Neutrophil (primary cell): ENCODE measurements around the gene SNX11.
A peak's percentile ranks its signal among the peaks of the same experiment; 100 is the strongest.

Experiments used
- H3K27ac ChIP-seq: fragments of 200-600 bp; sonication (generic); 2 replicates; pipeline ENCODE4 v1.5.1; 2016; ENCODE audit warnings: mild to moderate bottlenecking, moderate library complexity
- H3K27me3 ChIP-seq: fragments of 200-600 bp; sonication (generic); 2 replicates; pipeline ENCODE4 v1.6.0; 2016; ENCODE audit warnings: mild to moderate bottlenecking
- H3K36me3 ChIP-seq: fragments of 200-600 bp; sonication (generic); 2 replicates; pipeline ENCODE4 v1.5.1; 2017
- H3K4me1 ChIP-seq, 2 experiments: fragments of 200-600 bp in 1 of 2; sonication (generic) in 1 of 2; 1 replicate in 1 of 2; 2 replicates in 1 of 2; pipeline versions ENCODE4 v1.5.1 to v1.6.1; 2013 to 2016; ENCODE audit warnings: low read depth in 1 of 2, low read length in 1 of 2, mild to moderate bottlenecking in 1 of 2, moderate library complexity in 1 of 2; ENCODE audit not compliant: control insufficient read depth in 1 of 2, insufficient read depth in 1 of 2
- H3K4me3 ChIP-seq, 2 experiments: fragments of 200-600 bp in 1 of 2; sonication (generic) in 1 of 2; 1 replicate in 1 of 2; 2 replicates in 1 of 2; pipeline ENCODE4 v1.5.1; 2013 to 2016; ENCODE audit warnings: low read depth in 1 of 2, low read length in 1 of 2, mild to moderate bottlenecking in 1 of 2, moderate library complexity in 1 of 2
- H3K9me3 ChIP-seq: fragments of 200-600 bp; sonication (generic); 2 replicates; pipeline ENCODE4 v1.5.1; 2016
- TF ChIP-seq, protein P1 (sequence below): fragments of 200-600 bp; sonication (generic); IDR thresholded peaks from 2 replicates; pipeline ENCODE4 v1.5.1; 2016; ENCODE audit warnings: antibody characterized with exemption

Gene SNX11

DNA sequence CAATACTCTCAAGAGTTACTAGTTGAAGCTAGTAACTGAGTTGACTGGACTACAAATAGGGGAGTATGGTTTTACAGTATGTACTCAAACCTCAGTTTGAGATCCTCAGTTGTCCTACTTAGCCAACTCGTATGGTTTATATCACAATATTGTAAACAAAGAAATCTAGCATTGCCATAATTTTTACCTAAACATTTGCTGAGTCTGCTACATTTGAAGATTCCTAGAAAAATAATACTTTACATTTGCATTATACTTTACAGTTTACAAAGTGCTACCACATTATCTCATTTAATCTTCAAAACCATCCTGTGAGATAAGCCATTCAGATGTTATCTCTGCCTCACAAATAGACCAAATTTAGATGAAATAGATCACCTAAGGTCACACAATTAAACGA is 22.6 kb upstream of the SNX11 start:
- TF ChIP-seq, protein P1, sequence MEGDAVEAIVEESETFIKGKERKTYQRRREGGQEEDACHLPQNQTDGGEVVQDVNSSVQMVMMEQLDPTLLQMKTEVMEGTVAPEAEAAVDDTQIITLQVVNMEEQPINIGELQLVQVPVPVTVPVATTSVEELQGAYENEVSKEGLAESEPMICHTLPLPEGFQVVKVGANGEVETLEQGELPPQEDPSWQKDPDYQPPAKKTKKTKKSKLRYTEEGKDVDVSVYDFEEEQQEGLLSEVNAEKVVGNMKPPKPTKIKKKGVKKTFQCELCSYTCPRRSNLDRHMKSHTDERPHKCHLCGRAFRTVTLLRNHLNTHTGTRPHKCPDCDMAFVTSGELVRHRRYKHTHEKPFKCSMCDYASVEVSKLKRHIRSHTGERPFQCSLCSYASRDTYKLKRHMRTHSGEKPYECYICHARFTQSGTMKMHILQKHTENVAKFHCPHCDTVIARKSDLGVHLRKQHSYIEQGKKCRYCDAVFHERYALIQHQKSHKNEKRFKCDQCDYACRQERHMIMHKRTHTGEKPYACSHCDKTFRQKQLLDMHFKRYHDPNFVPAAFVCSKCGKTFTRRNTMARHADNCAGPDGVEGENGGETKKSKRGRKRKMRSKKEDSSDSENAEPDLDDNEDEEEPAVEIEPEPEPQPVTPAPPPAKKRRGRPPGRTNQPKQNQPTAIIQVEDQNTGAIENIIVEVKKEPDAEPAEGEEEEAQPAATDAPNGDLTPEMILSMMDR: no peak
- H3K4me1 ChIP-seq: no peaks in the 10 kb centered on the region
- no peaks in the 10 kb centered on the region for H3K36me3 ChIP-seq
- H3K27ac ChIP-seq: no peak overlapping the region
- no peaks in the 10 kb centered on the region for H3K27me3 ChIP-seq
- no peaks in the 10 kb centered on the region for H3K9me3 ChIP-seq
- no peak overlapping the region for H3K4me3 ChIP-seq

DNA sequence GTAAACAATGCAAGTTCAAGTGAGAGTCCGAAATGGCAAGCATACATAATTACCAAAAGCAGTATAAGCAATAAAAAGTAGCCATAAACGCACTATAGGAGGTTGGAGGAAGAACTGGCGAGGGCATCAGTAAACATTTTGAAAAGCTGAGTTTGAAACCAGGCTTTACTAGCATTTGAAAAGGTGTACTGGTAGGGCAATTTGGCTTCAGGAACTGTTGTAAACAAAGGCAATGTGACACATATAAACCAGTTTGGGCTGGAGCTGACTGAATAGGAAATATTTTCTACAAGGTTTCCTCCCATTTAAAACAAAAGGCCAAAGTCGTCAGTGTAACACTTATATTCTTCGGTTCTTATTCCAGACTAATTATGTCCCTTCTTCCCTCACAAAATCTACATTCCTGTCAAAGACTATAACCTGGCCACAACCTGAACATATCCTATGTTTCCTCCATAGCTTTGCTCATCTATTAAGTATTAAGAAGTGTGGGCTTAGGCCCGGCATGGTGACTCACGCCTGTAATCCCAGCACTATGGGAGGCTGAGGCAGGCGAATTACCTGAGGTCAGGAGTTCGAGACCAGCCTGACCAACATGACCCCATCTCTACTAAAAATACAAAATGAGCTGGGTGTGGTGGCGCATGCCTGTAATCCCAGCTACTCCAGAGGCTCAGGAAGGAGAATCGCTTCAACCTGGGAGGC is 14.1 kb upstream of the SNX11 start:
- Histone ChIP-seq H3K4me1 (no peaks in the 10 kb centered on the region), H3K36me3 (peaks cover 5% of the 10 kb centered on the region), H3K4me3 (no peak overlapping the region), H3K9me3 (no peaks in the 10 kb centered on the region), H3K27ac (no peak overlapping the region), H3K27me3 (no peaks in the 10 kb centered on the region)
- TF ChIP-seq, protein P1: no peak

DNA sequence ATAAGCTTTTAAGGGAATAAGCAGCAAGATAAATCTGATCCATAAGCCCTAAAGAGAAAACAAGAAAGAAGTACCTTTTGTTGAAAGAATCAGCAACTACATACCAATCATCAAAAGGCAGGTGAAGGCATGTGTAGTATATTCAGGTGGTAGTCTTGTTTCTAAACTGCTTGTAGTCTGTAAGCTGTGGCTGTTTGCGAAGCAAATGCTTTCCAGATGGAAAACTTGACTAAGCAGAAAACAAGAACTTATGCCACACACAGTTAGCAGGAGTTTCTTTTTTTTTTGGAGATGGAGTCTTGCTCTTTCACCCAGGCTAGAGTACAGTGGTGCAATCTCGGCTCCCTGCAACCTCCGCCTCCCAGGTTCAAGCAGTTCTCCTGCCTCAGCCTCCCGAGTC is 12.0 kb upstream of the SNX11 start:
- H3K27ac ChIP-seq: no peak overlapping the region
- H3K4me3 ChIP-seq: no peak overlapping the region
- H3K27me3 ChIP-seq: no peaks in the 10 kb centered on the region
- H3K36me3 ChIP-seq: peaks cover 5% of the 10 kb centered on the region
- no peaks in the 10 kb centered on the region for H3K9me3 ChIP-seq
- TF ChIP-seq, protein P1: no peak
- peaks cover 6 to 9% of the 10 kb centered on the region in 2 experiments for H3K4me1 ChIP-seq

DNA sequence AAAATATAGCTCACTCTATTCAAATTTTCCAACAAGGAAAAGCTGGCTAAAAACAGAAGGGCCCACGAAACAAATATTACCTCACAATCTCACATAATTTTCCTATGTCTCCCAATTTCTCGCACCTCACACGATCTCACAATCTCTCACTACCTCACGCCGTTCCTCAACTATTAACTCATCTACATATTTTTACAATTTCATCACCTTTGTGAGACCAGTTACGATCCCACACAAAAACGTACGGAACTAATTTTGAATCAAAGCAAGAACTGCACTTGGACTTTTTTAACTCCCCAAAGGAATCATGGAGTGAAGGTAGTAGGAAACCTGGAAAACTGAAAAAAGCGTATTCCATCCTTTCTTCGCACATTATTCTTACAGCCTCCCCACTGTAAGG is 7.4 kb upstream of the SNX11 start:
- Histone ChIP-seq H3K4me1 (peaks cover 49 to 50% of the 10 kb centered on the region in 2 experiments), H3K36me3 (no peaks in the 10 kb centered on the region), H3K4me3 (peak overlapping the region; percentile 83 to 87), H3K27ac (peak overlapping the region; percentile 86), H3K27me3 (no peaks in the 10 kb centered on the region), H3K9me3 (no peaks in the 10 kb centered on the region)
- TF ChIP-seq, protein P1: no peak

DNA sequence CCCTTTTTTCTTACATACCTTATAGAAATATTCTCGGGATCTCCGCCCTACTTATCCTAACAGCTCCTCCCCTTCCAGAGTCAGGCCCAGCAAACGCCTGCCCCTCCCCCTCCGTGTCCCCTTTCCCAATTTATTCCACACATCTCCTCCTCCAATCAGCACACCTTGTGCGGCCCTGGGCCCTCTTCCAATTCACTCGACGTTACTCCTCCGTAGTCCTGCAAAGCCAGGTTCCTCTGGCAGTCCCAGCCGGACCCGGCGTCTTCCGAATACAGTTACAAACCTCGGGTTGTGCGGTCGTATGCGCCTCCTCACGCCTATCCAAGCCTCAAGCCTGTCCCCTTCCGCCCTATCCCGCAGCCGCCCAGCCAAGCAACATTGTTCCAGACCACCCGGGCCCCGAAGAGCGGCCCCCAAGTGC is 7.0 kb upstream of the SNX11 start:
- peak overlapping the region; percentile 86 for H3K27ac ChIP-seq
- H3K36me3 ChIP-seq: no peaks in the 10 kb centered on the region
- TF ChIP-seq, protein P1: no peak
- H3K4me3 ChIP-seq: peak overlapping the region; percentile 83 to 87
- peaks cover 51 to 52% of the 10 kb centered on the region in 2 experiments for H3K4me1 ChIP-seq
- no peaks in the 10 kb centered on the region for H3K9me3 ChIP-seq
- no peaks in the 10 kb centered on the region for H3K27me3 ChIP-seq
